GM23248 (cell line): Measurements from ENCODE around the gene HSD11B1. TPM values are rescaled to one million over a fixed set of nuclear protein-coding genes. Genes with fewer than 3 reads are reported as not detected.
A peak's percentile ranks its signal among the peaks of the same experiment; 100 is the strongest.

Source experiments
- DNase-seq: peaks from one replicate; pipeline ENCODE4 v3.0.0-alpha.2; 2015
- H2AFZ ChIP-seq: fragments of 200-600 bp; sonication (generic); 2 replicates; pipeline ENCODE4 v1.6.1; 2016; ENCODE audit warnings: antibody characterized with exemption
- H3F3A ChIP-seq: fragments of 200-600 bp; sonication (generic); 2 replicates; pipeline ENCODE4 v1.6.1; 2016; ENCODE audit warnings: mild to moderate bottlenecking, antibody characterized with exemption, mixed run types; ENCODE audit not compliant: insufficient read depth
- H3K27ac ChIP-seq: fragments of 200-600 bp; sonication (generic); 2 replicates; pipeline ENCODE4 v1.5.1; 2016; ENCODE audit warnings: mild to moderate bottlenecking
- H3K27me3 ChIP-seq: fragments of 200-600 bp; sonication (generic); replicated peaks from 2 replicates; pipeline ENCODE4 v1.6.1; 2016; ENCODE audit warnings: mild to moderate bottlenecking; ENCODE audit not compliant: insufficient read depth
- H3K36me3 ChIP-seq: fragments of 200-600 bp; sonication (generic); 2 replicates; pipeline ENCODE4 v1.6.1; 2016; ENCODE audit warnings: low read depth, mild to moderate bottlenecking
- H3K4me1 ChIP-seq: fragments of 200-600 bp; sonication (generic); 2 replicates; pipeline ENCODE4 v1.6.1; 2016; ENCODE audit warnings: mild to moderate bottlenecking; ENCODE audit not compliant: insufficient read depth
- H3K4me2 ChIP-seq: fragments of 200-600 bp; sonication (generic); one replicate; pipeline ENCODE4 v1.6.1; 2016; ENCODE audit warnings: mild to moderate bottlenecking; ENCODE audit not compliant: unreplicated experiment
- H3K4me3 ChIP-seq: fragments of 200-600 bp; sonication (generic); 2 replicates; pipeline ENCODE4 v1.5.1; 2016; ENCODE audit warnings: mild to moderate bottlenecking
- H3K79me2 ChIP-seq: fragments of 200-600 bp; sonication (generic); 2 replicates; pipeline ENCODE4 v1.6.1; 2016; ENCODE audit warnings: mild to moderate bottlenecking; ENCODE audit not compliant: insufficient read depth
- H3K9ac ChIP-seq: fragments of 200-600 bp; sonication (generic); 2 replicates; pipeline ENCODE4 v1.6.1; 2016; ENCODE audit warnings: mild to moderate bottlenecking
- H3K9me2 ChIP-seq: fragments of 200-600 bp; sonication (generic); 2 replicates; pipeline ENCODE4 v1.6.1; 2016; ENCODE audit warnings: mixed run types, mild to moderate bottlenecking, moderate library complexity; ENCODE audit not compliant: insufficient read depth
- H3K9me3 ChIP-seq: fragments of 200-600 bp; sonication (generic); one replicate; pipeline ENCODE4 v1.6.1; 2017; ENCODE audit warnings: low read depth
- H4K20me1 ChIP-seq: fragments of 200-600 bp; sonication (generic); 2 replicates; pipeline ENCODE4 v1.6.0; 2016; ENCODE audit not compliant: insufficient read depth
- EZH2 ChIP-seq: fragments of 200-600 bp; sonication (generic); IDR thresholded peaks from 2 replicates; pipeline ENCODE4 v1.6.1; 2018; ENCODE audit warnings: antibody characterized with exemption, mild to moderate bottlenecking; ENCODE audit not compliant: insufficient read depth, poor library complexity, severe bottlenecking
- EZH2phosphoT487 ChIP-seq: fragments of 200-600 bp; sonication (generic); IDR thresholded peaks from 2 replicates; pipeline ENCODE4 v1.6.1; 2018; ENCODE audit warnings: antibody characterized with exemption, moderate library complexity, mild to moderate bottlenecking, low read depth; ENCODE audit not compliant: insufficient read depth
- WGBS, 2 experiments: methylation state at CpG; one replicate each; pipeline ENCODE4 v1.1.6; 2015 to 2017; ENCODE audit warnings: low lambda C conversion rate in 2 of 2, low coverage in 1 of 2; ENCODE audit errors: missing lambda C conversion rate in 2 of 2; 5-methylcytosine and 5-hydroxymethylcytosine counted together
- in situ Hi-C: fragments of 300-500 bp; cut with MboI; formaldehyde crosslinking; loops from 2 replicates; pipeline ENCODE4 v1.15.0; 2020
- polyA plus RNA-seq: library from polyadenylated mRNA; unstranded; fragments of >200 nt; fragmentation: Nextera tagmentation; extraction: Ambion mirVana; gene quantifications from 2 replicates; pipeline ENCODE4 v1.2.1, GENCODE V29; 2016
- total RNA-seq: library from RNA; depleted of rRNA; stranded (reverse); fragments of >200 nt; shearing (Covaris generic); gene quantifications from 2 replicates; pipeline ENCODE4 v1.2.3, GENCODE V29; 2014

Gene HSD11B1
- total and polyA plus RNA-seq, 2 experiments from 2014 or later, result 0.54 to 1.0 TPM

DNA sequence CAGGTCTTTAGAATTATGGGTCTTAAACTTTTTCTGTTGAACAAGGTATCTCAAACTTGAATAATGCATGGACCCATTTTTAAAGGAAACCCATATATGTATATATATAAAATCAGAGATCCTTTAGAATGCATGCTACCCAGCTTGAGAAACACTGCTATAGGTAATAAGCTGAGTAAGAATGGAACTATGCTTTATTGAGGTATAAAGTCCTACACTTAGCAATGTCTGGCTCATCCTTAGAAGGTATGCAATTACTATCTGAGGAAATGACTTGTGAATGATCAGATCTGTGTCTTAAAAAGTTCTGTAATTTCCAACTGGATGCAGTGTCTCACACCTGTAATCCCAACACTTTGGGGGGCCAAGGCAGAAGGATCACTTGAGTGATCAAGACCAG lies 62.5 kb downstream of the HSD11B1 start:
- no peak for DNase-seq
- no peaks in the 10 kb centered on the region for H3K27me3 ChIP-seq
- H3K36me3 ChIP-seq, result no peaks in the 10 kb centered on the region
- peaks cover 12% of the 10 kb centered on the region for H3F3A ChIP-seq
- in situ Hi-C loops, result no loop called here
- no peaks in the 10 kb centered on the region for H3K9me3 ChIP-seq
- TF ChIP-seq EZH2 (no peak), EZH2phosphoT487 (no peak)
- H3K9ac ChIP-seq, result no peak overlapping the region
- H3K9me2 ChIP-seq, result no peaks in the 10 kb centered on the region
- H2AFZ ChIP-seq, result no peak overlapping the region
- H3K79me2 ChIP-seq, result no peaks in the 10 kb centered on the region
- no peak overlapping the region for H3K27ac ChIP-seq
- peaks cover 16% of the 10 kb centered on the region; the same call in 1 of the 2 replicates for H3K4me1 ChIP-seq
- H3K4me2 ChIP-seq, result no peak overlapping the region
- no peak overlapping the region for H3K4me3 ChIP-seq
- no peaks in the 10 kb centered on the region for H4K20me1 ChIP-seq

DNA sequence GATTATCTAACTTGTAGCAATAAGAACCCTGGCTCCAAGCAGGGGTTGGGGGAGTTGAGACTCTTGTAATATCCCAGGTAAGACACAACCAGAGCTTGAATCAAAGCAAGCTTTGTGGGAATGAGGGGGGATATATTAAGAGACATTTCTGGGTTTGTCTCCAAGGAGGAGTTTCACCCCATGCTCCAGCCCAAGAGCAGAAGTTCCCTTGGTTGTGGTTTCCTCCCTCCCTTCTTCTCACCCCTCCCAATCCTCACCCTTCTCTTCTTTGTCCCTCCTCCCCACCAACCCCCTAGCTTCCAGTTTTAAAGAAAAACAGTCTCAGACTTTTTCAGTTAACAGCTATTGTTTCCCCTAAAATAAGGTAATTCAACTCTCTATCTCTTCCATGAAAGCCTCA lies 63.1 kb downstream of the HSD11B1 start:
- in situ Hi-C loops, result no loop called here

GRCh38 chr1:209768354-209768774 lies 63.7 kb downstream of the HSD11B1 start:
- no peak overlapping the region for H3K4me2 ChIP-seq
- peaks cover 12% of the 10 kb centered on the region for H3F3A ChIP-seq
- H3K27ac ChIP-seq, result no peak overlapping the region
- no peak overlapping the region for H3K9ac ChIP-seq
- in situ Hi-C loops, result no loop called here
- H4K20me1 ChIP-seq, result no peaks in the 10 kb centered on the region
- H3K9me2 ChIP-seq, result no peaks in the 10 kb centered on the region
- no peaks in the 10 kb centered on the region for H3K79me2 ChIP-seq
- TF ChIP-seq EZH2phosphoT487 (no peak), EZH2 (no peak)
- H3K9me3 ChIP-seq, result no peaks in the 10 kb centered on the region
- H3K27me3 ChIP-seq, result no peaks in the 10 kb centered on the region
- H3K4me1 ChIP-seq, result peaks cover 16% of the 10 kb centered on the region; the same call in 1 of the 2 replicates
- DNase-seq, result no peak
- H2AFZ ChIP-seq, result no peak overlapping the region
- 96 to 98% methylated on average over 9 of the region's 9 CpGs for WGBS, 2 experiments
- H3K4me3 ChIP-seq, result no peak overlapping the region
- H3K36me3 ChIP-seq, result no peaks in the 10 kb centered on the region

More for the DNA sequence above, 63.1 kb downstream of the HSD11B1 start:
- Histone ChIP-seq H3K4me2 (no peak overlapping the region), H3F3A (peaks cover 12% of the 10 kb centered on the region), H3K4me1 (peaks cover 16% of the 10 kb centered on the region; the same call in 1 of the 2 replicates), H4K20me1 (no peaks in the 10 kb centered on the region), H3K9ac (no peak overlapping the region), H3K36me3 (no peaks in the 10 kb centered on the region), H3K27me3 (no peaks in the 10 kb centered on the region), H3K9me2 (no peaks in the 10 kb centered on the region), H2AFZ (no peak overlapping the region), H3K79me2 (no peaks in the 10 kb centered on the region), H3K9me3 (no peaks in the 10 kb centered on the region), H3K4me3 (no peak overlapping the region), H3K27ac (no peak overlapping the region)
- DNase-seq, result no peak
- TF ChIP-seq EZH2phosphoT487 (no peak), EZH2 (no peak)

DNA sequence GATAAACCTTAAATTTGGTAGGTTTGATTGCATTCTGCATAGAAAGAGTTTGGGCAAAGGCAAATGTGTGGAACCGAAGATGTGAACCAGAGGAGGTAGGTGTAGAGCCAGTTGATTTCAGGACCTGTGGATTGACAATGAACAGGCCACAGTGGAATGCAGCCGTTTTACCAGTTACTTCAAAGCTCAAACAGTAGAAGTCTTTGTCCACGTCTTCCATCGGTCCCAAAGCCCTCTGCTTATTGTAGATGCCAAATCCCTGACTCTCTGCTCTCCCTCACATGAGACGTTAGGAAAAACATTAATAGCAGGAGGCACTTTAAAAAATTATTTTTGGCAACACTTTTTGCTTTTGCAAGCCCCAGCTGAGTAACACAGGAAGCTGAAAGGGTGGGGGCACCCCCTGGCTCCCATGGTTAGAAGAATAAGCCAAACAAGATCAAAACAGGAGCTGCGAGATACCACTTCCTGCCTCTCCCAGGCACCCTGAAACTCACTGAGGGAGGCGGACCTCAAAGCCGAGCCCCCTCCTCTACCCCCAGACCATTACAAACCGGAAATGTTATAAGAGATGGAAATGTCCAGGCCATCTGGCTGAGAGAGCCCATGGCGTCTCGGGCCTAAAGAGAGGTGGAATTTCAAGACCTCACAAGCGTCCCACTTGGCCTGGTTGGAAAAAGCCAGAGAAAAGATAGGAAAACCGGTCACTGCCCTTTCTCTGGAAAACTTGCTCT lies 64.7 kb downstream of the HSD11B1 start:
- no peak overlapping the region for H3K4me3 ChIP-seq
- in situ Hi-C loops, result no loop called here
- peak overlapping the region; percentile 27 for H3K4me2 ChIP-seq
- DNase-seq, result peak; percentile 90
- peaks cover 12% of the 10 kb centered on the region for H3F3A ChIP-seq
- H3K9ac ChIP-seq, result peak overlapping the region; percentile 45
- no peaks in the 10 kb centered on the region for H3K9me3 ChIP-seq
- no peaks in the 10 kb centered on the region for H3K27me3 ChIP-seq
- peak overlapping the region; percentile 67 for H3K27ac ChIP-seq
- peak overlapping the region; percentile 75 for H2AFZ ChIP-seq
- H4K20me1 ChIP-seq, result no peaks in the 10 kb centered on the region
- H3K4me1 ChIP-seq, result peaks cover 16% of the 10 kb centered on the region; the same call in 1 of the 2 replicates
- WGBS, 2 experiments, result 38 to 44% methylated on average over 13 of the region's 13 CpGs
- H3K36me3 ChIP-seq, result no peaks in the 10 kb centered on the region
- H3K9me2 ChIP-seq, result no peaks in the 10 kb centered on the region
- TF ChIP-seq EZH2 (no peak), EZH2phosphoT487 (no peak)
- H3K79me2 ChIP-seq, result no peaks in the 10 kb centered on the region

DNA sequence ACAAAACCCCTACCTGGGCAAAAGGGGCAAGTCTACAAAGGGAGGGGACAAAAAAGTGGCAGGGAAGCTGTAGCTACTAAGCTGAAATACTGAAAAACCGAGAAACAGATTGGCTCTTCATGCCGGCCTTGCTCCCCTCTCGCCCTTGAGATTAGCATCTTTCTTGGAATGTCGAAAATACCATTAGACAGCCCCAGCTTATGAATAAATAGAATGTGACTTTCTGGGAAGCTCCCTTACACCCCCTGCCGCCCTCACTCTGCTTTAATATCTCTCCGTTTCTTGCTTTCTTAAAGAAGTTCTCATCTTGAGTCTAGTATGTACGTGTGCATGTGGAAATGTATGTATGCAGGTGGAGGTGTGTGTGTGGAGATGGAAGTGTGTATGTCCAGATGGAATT lies 65.3 kb downstream of the HSD11B1 start:
- Histone ChIP-seq H3K27ac (peak overlapping the region; percentile 67), H3F3A (peaks cover 12% of the 10 kb centered on the region), H3K4me3 (no peak overlapping the region), H3K27me3 (no peaks in the 10 kb centered on the region), H2AFZ (peak overlapping the region; percentile 75), H3K9ac (no peak overlapping the region), H3K4me1 (peaks cover 16% of the 10 kb centered on the region; the same call in 1 of the 2 replicates), H3K9me2 (no peaks in the 10 kb centered on the region), H3K9me3 (no peaks in the 10 kb centered on the region), H4K20me1 (no peaks in the 10 kb centered on the region), H3K79me2 (no peaks in the 10 kb centered on the region), H3K36me3 (no peaks in the 10 kb centered on the region), H3K4me2 (peak overlapping the region; percentile 27)
- 71 to 74% methylated on average over 7 of the region's 7 CpGs for WGBS, 2 experiments
- TF ChIP-seq EZH2phosphoT487, result no peak
- DNase-seq, result peak; percentile 26
- in situ Hi-C loops, result no loop called here
